Small intestine (tissue), 7 donors: Measurements from ENCODE around the gene CCDC144A. TPM values are rescaled to one million over a fixed set of nuclear protein-coding genes. Genes with fewer than 3 reads are reported as not detected.
"Not testable (repeated sequence)": the region's sequence is repeated elsewhere in the genome, so short reads cannot be mapped to it uniquely, and the experiment has no call there.

Source experiments
- DNase-seq, 2 donors: peaks; one replicate each; pipeline versions ENCODE4 v3.0.0 to v3.0.0-alpha.2; 2013
- FAIRE-seq: peaks from 2 replicates; lab custom pipeline; 2012; peaks lifted over from hg19 to GRCh38; lab: Jason Lieb, UNC
- H3K27ac ChIP-seq, 3 donors: one replicate each; pipeline ENCODE4 v1.5.1; 2013; ENCODE audit warnings: low read length in 2 of 3, mild to moderate bottlenecking in 2 of 3, control low read depth in 1 of 3, inconsistent platforms in 1 of 3, low read depth in 1 of 3, moderate library complexity in 1 of 3
- H3K27me3 ChIP-seq, 3 donors: one replicate each; pipeline ENCODE4 v1.6.1; 2013; ENCODE audit warnings: low read length in 3 of 3, inconsistent platforms in 1 of 3; ENCODE audit not compliant: control insufficient read depth in 3 of 3, insufficient read depth in 3 of 3
- H3K36me3 ChIP-seq, 3 donors: one replicate each; pipeline ENCODE4 v1.6.1; 2013; ENCODE audit warnings: low read length in 3 of 3, inconsistent platforms in 1 of 3, low read depth in 1 of 3, mild to moderate bottlenecking in 1 of 3, moderate library complexity in 1 of 3; ENCODE audit not compliant: control insufficient read depth in 3 of 3, insufficient read depth in 2 of 3
- H3K4me1 ChIP-seq, 3 donors: one replicate each; pipeline ENCODE4 v1.6.1; 2013; ENCODE audit warnings: low read length in 2 of 3, inconsistent platforms in 1 of 3, low read depth in 1 of 3, mild to moderate bottlenecking in 1 of 3, moderate library complexity in 1 of 3; ENCODE audit not compliant: control insufficient read depth in 3 of 3, insufficient read depth in 2 of 3
- H3K4me3 ChIP-seq, 3 donors: one replicate each; pipeline ENCODE4 v1.5.1; 2013; ENCODE audit warnings: low read length in 3 of 3, control low read depth in 1 of 3, inconsistent platforms in 1 of 3, low read depth in 1 of 3, mild to moderate bottlenecking in 1 of 3, moderate library complexity in 1 of 3
- H3K9me3 ChIP-seq, 2 donors: one replicate each; pipeline ENCODE4 v1.6.1; 2013; ENCODE audit warnings: low read depth in 1 of 2, low read length in 1 of 2; ENCODE audit not compliant: control insufficient read depth in 2 of 2, insufficient read depth in 1 of 2
- WGBS, 3 donors: extraction: QIAGEN DNeasy Blood & Tissue Kit; methylation state at CpG; one replicate each; pipeline ENCODE4 v1.1.7; 2013; 5-methylcytosine and 5-hydroxymethylcytosine counted together
- polyA plus RNA-seq, 4 donors: library from polyadenylated mRNA; stranded (reverse) in 3 of 4; unstranded in 1 of 4; fragments of 200-250 nt in 3 of 4; fragments of 120-200 nt in 1 of 4; gene quantifications; one replicate each; pipeline versions ENCODE4 v1.2.1 to v1.2.3, GENCODE V29; 2013
- donor health status: healthy with polysubstance abuse.
- donor health status: control.
- donor health status: control.
- donor health status: Bipolar disorder and iron deficiency.
- donor health status: healthy.

Gene CCDC144A
- polyA plus RNA-seq, 4 donors = 0.34 to 0.73 TPM; not detected in 2

GRCh38 chr17:16745492-16746203 is 55.6 kb downstream of the CCDC144A start:
- not testable (repeated sequence) for FAIRE-seq, H3K27ac ChIP-seq, H3K4me1 ChIP-seq, H3K9me3 ChIP-seq, H3K36me3 ChIP-seq, H3K27me3 ChIP-seq, H3K4me3 ChIP-seq
- peak; percentile 18 to 42 for DNase-seq
- 3 to 5% (median 4%) methylated on average over 16 to 22 of the region's 25 CpGs for WGBS, 3 donors

- 5 to 12% (median 7%) methylated on average over 7 to 24 of the region's 24 CpGs for WGBS, 3 donors
Observed at GRCh38 chr17:16746571-16746970, 56.5 kb downstream of the CCDC144A start.

DNA sequence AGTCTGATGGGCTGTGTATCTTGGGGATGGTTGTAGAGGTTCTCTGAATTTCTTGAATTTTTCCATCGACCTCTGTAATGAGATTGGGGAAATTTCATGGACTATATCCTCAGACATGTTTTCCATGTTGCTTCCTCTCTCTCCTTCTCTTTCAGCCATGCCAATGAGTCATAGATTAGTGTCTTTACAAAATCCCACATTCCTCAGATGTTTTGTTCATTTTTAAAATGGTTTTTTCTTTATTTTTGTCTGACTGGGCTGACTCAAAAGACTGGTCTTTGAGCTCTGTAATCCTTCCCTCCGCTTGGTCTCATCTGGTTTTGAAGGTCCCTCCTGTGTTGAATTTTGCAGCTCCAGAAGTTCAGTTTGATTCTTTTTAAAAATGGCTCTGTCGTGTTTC is 60.5 kb downstream of the CCDC144A start:
- not testable (repeated sequence) for H3K4me3 ChIP-seq, DNase-seq, FAIRE-seq, H3K9me3 ChIP-seq, H3K27ac ChIP-seq, H3K4me1 ChIP-seq, H3K36me3 ChIP-seq, H3K27me3 ChIP-seq
- WGBS, 3 donors = 13 to 58% (median 32%) methylated on average over 2 to 3 of the region's 3 CpGs

More at GRCh38 chr17:16746571-16746970, 56.5 kb downstream of the CCDC144A start:
- DNase-seq, FAIRE-seq, H3K9me3 ChIP-seq, H3K27me3 ChIP-seq, H3K4me1 ChIP-seq, H3K27ac ChIP-seq, H3K4me3 ChIP-seq, H3K36me3 ChIP-seq: not testable (repeated sequence)

GRCh38 chr17:16751224-16751923 is 61.3 kb downstream of the CCDC144A start:
- H3K4me1 ChIP-seq, H3K27me3 ChIP-seq, H3K4me3 ChIP-seq, H3K36me3 ChIP-seq, H3K9me3 ChIP-seq, H3K27ac ChIP-seq, FAIRE-seq: not testable (repeated sequence)
- DNase-seq = peak; percentile 31 to 35
- WGBS, 3 donors = 8 to 35% (median 29%) methylated on average over 5 to 10 of the region's 10 CpGs

DNA sequence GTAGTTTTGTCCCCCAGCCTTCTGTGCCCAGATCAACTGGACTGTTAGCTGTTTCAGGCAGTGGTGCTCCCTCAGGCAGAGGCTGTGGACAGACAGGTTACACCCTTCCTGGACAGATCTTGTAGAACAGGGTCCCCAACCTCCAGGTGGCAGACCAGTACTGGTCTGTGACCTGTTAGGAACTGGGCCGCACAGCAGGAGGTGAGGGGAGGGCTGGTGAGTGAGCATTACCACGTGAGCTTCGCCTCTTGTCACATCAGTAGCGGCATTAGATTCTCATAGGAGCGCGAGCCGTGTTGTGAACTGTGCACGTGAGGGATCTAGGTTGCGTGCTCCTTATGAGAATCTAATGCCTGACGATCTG is 61.9 kb downstream of the CCDC144A start:
- H3K36me3 ChIP-seq, FAIRE-seq, H3K27me3 ChIP-seq, H3K27ac ChIP-seq, H3K9me3 ChIP-seq, DNase-seq, H3K4me3 ChIP-seq, H3K4me1 ChIP-seq: not testable (repeated sequence)
- 90 to 91% (median 91%) methylated on average over 5 to 10 of the region's 10 CpGs for WGBS, 3 donors

GRCh38 chr17:16757520-16757919 is 67.5 kb downstream of the CCDC144A start:
- 94 to 96% (median 95%) methylated on average over 2 to 3 of the region's 3 CpGs for WGBS, 3 donors
- H3K27me3 ChIP-seq, H3K9me3 ChIP-seq, H3K4me3 ChIP-seq, H3K36me3 ChIP-seq, DNase-seq, FAIRE-seq, H3K4me1 ChIP-seq, H3K27ac ChIP-seq: not testable (repeated sequence)

DNA sequence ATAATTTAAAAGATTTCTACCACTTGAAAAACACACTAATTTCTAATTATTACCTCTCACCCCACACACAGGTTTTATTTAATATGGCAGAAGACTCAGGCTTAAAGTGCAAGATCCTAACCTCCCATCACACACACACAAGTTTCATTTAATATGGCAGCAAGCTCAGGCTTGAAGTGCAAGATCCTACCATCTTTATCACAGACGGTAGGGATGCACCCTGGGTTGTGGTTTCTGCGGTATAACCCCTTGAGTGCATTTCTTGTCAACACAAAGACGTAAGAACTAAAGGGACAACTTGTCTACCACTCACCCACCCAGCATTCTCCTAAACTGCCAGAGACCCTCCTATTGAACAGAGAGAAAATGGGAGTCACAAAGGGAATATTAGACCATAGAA is 68.1 kb downstream of the CCDC144A start:
- not testable (repeated sequence) for H3K27me3 ChIP-seq, H3K27ac ChIP-seq, H3K4me3 ChIP-seq, H3K36me3 ChIP-seq, H3K4me1 ChIP-seq, DNase-seq, H3K9me3 ChIP-seq, FAIRE-seq
- WGBS, 3 donors = 72 to 95% (median 84%) methylated on average over 3 of the region's 3 CpGs

- H3K27ac ChIP-seq, H3K4me3 ChIP-seq, H3K36me3 ChIP-seq, H3K9me3 ChIP-seq, H3K27me3 ChIP-seq, H3K4me1 ChIP-seq: not testable (repeated sequence)
- WGBS, 3 donors = 20 to 59% (median 25%) methylated on average over 1 to 2 of the region's 2 CpGs
- FAIRE-seq (peak; percentile 62), DNase-seq (peak; percentile 29 to 60)
Observed at GRCh38 chr17:16768290-16769175, 78.5 kb downstream of the CCDC144A start.
